Limb (tissue), 2 donors: ENCODE results near the gene ZBTB20.

ENCODE experiments used
- DNase-seq, 2 donors: peaks; one replicate each; pipeline ENCODE4 v3.0.0-alpha.2; 2016; ENCODE audit errors: extremely low spot score in 2 of 2

Gene ZBTB20

DNA sequence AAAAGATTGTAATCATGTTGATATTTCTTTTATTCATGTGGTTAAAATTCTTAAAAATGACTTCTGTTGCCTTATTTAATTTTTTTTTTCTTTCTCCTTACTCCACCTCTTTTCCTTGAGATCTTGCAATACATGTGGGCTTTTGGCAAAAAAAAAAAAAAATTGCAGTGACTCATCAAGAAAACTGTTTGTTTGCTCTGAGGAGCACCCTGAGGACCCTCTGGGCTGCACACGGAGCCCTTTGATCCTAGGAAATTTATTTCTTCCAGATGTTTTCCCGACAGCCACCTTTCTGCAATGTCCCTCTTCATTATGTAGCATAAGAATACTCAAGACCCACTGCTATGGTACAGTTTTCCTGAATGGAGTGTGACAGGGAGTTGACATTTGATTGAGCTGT is 371.7 kb downstream of the ZBTB20 start:
- DNase-seq: no peak

DNA sequence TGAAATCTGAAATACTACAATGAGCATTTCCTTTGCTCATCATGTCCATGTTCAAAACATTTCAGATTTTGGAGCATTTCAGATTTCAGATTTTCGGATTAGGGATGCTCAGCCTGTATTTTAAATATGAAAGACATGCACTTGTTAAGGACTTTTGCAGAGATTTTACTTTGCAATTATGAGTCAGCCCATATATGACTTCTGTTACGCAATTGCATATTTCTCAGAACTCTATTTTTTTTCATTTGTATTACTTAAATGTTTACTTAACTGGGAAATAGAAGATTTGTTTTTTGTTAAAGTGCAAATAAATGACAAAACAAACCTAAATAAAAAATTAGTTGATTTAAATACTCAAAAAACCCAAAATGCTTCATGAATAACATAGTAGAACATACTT is 376.2 kb downstream of the ZBTB20 start:
- DNase-seq: no peak

DNA sequence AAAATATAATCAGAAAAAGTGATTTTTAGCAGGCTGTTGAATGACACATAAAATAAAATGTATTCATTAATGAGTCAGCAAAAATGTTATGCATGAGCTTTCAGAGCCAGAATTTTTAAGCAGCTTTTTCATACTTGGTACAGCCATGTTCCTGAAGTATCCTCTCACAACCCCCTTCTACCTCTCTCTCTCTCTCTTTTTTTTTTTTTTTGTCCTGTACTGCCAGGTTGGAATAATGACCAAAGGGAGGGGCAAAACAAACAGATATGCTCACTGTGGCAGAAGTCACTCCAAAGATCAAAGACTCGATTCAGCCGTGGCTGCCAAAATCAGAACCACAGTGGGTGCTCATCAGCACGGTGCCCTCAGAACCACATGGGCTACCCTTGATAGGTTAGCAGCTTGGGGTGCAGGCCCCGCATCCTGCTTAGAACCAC is 383.0 kb downstream of the ZBTB20 start:
- DNase-seq: no peak

DNA sequence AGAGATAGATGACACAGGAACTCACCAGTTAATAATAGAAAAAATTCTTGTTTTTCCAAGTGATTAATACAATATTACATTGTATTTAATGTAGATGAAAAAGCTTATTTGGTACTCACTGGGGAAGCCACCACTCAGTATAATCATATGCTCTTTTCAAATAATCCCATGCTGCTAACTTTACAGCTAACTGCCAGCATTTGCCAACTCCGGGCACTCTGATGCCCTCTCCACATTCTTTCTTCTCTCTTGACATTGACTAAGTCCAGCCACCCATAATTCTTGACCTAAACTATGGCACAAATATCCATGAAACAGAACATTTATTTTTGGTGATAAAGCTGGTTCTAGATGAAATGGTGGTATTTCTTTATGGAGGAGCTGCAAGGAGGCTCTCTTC is 384.9 kb downstream of the ZBTB20 start:
- DNase-seq: no peak

DNA sequence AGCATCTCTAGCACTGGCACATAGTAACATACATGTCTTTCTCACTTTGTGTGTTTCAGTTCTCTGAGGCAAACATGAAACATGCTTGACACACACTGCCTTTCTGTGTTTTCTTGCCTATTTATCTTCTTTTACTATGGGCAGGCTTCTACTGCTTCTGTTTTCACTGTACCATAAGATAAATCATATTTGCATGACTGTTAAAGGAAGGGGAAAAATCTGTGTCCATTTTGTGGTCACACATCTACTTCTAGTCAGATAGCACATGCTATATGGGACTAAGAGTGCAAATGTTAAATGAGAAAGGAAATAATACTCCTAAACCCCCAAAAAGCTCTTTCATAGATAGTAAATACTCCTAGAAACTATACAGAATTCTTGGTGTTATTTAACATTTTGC is 386.4 kb downstream of the ZBTB20 start:
- DNase-seq: no peak

DNA sequence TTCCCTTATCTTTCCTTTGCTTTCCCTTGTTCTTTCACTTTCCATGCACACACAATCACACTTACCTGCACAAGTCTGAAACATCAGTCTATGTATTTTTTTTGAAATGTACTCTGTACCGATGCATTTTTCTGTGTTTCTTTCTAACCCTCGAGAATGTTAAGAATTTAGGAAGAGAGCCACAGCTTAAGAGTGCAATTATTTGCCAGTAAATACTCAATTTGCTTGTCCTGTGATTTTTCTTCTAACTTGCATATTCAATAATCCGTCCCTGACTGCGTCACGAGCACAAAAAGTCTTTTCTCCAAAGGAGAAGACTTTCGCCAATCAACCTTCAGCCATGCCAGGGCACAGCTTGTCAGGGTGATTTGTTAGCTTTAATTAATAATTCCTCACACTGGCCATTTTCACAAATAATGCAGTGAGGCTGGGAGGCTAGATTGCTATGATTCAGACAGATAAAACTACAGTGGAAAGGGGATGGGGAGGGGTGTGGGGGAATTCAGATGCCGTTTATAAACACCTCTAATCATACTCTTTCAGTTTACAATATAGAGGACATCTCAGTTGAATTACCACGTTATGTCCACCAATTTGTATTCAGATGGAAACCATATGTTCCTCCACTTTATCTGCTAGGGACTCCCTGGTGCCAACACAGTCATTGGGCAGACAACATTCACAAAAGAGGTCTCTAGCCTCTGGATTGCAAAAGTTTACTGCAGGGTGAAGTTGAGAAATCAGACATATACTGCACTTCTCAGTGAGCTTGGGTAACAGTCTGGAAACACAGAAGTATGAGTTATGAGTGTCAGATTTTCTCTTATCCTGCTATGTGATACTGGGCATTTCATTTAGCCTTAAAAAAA is 388.0 kb downstream of the ZBTB20 start:
- no peak for DNase-seq

DNA sequence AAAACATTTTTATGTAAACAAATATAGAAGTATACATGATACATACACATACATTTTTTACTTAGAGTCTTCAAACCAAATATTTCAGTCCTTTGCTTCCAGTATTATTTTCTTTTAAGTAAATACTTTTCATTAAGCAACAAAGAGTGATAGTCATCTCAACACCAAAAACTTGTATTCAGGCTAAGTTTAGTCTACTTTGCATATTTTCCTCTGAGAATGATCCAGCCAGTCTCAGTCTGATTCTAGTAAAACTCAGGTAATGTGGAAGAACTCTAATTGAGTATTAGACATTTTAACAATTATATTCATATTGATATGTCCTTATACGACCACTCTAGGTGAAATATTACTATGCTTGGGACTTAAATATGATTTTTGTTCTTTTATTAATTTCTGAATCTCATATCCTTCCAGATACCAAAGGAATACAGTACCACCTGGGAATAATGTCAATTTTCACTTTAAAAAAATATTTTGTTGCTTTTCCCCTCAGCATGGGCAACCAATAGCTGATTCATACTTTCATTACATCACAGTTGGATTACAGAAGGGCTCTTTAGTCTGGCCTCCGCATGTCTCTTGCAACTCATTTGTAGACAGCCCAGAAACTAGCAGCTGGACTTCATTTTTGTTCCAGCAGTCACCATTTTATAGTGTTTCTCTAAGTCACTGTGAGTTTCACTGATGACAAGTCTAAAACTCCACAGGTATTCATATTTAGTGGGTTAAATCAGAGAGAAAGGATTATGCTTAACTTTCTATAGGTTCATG is 390.4 kb downstream of the ZBTB20 start:
- no peak for DNase-seq

DNA sequence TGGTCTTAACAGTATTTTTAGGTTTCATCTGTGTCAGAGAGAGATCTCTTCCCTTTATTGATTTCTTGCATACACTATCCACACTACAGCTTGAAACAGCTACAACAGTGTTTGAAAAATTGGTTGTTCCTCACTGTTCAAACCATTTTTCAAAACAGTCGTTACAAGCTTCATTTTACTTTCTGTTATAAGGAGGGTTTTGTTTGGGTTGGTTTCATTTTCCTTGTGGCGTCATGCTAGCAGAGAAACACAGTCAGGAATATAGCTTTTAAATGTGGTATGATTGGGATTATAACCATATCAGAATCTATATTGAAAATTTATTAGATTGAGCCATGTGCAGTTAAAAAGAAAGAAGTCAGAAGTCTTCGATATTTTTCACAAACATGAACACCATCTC is 400.6 kb downstream of the ZBTB20 start:
- DNase-seq: no peak

DNA sequence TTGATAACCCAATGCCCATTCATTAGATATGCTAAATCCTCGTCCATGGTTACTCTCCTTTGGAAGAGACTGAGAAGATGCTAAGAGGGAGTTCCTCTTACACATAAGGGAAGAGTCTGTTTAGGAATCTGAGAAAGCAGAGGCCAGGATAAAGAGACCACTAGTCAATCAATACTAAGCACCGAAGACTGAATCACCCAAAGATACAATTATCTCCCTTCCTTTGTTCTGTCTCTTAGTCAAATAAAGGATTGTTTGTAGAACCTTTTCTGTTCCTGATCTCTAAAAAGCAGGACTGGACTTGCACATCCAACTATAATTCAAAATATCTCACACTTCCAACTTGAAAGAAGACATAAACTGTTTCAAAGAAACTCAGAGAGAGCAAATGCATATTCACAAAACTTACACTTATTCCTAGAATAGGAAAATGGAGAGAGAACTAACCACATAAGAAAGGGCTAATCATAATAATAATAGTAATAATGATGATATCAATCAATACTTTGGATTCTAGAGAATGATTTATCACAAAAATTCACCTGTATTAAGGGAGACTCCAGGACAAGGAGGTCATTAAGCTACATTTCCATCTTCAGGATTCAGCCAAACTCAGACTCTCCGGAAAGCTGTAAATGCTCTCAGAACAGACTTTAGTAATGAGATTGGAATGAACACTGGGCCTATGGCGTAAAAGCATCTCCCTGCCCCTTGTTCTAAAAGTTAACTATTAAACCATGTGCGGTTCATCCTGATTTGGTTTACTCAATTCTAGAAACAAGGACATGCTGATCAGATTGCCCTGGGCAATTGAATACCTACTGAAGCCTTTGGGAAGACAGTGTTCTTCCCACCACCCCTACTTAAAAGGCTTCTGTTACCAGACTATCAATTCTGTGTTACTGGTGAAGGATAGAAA is 401.5 kb downstream of the ZBTB20 start:
- no peak for DNase-seq

DNA sequence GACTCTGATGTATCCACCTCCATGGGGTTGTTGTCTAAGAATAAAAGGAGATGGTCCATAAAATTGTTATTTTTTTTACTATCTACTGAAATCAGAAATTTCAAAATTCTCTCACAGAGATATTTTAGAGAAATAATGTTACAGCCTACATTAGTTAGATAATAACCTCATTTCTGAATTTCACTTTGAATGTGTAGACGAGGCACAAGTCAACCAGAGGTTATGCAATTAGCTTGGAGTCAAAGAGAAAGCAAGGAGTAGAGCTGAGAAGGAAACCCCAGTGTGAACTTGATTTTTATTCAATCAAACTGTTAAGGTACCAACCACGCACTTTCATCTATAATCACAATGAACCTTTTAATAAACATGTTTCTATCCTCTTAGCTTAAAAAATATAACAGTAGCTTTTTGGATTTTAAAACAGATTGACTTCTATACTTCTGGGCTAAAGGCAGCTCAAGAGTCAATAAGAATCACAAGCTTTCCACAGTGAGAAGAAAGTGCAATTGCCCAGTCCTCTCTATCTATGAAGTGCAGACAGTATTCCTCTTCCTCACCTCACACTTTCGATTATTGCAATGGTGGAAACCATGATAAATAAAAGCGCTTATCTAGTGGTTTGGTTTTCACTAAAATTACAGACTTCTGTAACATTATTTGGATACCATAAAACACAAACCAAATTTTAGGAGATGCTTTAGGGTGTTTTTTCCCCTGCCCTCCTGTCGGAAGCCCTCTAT is 403.2 kb downstream of the ZBTB20 start:
- DNase-seq: no peak

DNA sequence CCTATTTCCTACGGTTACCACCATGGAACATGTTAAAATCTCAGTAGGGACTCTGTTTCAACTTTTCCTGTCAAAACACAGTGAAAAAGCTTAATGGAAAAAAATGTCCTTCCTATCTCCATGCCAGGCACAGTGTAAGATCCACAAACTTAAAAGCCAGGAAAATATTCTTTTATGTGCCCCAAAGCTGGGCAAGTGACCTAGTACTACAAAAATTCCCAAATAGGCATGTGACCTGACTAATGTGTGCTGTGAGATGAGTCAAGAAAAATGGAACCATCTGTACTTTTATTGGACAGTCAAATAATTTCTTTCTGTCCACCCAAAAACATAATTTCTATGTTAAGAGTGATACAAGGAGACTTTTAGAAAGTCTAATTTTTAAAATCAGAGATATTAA is 406.0 kb downstream of the ZBTB20 start:
- DNase-seq: no peak

DNA sequence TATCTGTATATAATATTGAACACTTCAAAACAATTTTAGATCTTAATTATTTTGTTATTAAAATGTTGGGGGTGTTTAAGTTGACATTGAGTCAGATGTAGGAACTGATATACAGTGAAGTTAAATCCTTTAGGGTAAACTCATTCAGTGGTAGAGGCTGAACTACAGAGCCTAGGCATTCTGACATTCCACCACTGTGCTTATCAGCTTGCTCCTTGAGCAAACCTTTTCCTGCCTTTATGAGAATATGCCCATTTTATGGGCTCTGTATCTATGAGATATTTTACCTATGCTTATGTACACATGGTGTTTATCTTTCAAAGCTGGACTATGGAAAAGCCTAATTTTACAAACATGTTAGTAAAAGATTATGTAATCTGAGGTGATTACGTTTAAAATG is 407.5 kb downstream of the ZBTB20 start:
- no peak for DNase-seq

DNA sequence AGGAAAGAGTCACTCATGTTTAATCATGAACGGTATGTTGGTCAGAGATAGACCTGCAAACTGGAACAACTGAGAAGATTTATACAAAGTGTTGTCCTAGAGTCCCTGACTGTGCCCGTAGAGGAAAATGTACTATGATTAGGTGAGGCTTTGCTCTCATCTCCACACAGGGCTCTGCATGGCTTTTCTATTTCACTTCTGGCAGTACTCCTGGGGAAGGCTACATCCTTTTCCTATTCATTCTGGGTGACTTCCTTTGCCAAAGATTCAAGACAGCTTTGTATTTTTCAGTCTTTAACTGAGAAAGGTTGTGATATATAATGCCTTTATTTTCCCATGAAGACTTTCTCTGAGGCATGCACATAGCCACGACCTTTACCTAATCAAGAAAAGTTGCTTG is 414.7 kb downstream of the ZBTB20 start:
- DNase-seq: no peak

DNA sequence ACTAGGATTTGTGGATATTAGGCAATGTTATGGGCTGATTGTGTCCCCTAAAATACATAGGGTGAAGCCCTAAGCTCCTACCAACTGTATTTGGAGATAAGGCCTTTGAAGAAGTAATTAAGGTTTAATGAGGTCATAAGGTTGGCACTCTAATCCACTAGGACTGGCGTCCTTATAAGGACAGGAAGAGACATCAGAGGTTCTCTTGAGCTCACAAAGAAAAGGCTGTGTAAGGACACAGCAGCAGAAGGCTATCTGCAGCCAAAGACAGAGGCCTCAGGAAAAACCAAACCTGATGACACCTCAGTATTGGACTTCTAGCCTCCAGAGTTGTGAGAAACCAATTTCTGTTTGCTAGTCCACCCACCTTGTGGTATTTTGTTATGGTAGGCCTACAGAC is 416.7 kb downstream of the ZBTB20 start:
- no peak for DNase-seq

DNA sequence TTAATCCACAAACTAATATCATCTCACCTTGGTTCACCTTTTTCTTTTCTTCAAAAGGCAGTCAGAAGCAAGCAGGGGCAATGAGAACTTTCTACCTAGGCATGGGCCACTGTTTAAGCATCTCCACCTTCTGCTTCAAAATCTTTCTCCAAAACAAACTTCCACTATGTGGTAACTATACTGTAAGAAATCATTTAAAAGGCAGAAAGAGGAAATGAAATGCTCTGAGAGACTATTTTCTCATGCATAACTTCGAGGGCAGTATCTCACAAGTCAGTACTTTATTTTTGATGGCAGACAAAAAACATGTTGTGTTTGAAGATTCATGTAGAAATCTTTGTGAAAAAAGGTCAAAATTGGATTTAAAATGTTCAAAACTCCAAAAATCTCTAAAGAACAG is 419.7 kb downstream of the ZBTB20 start:
- no peak for DNase-seq

DNA sequence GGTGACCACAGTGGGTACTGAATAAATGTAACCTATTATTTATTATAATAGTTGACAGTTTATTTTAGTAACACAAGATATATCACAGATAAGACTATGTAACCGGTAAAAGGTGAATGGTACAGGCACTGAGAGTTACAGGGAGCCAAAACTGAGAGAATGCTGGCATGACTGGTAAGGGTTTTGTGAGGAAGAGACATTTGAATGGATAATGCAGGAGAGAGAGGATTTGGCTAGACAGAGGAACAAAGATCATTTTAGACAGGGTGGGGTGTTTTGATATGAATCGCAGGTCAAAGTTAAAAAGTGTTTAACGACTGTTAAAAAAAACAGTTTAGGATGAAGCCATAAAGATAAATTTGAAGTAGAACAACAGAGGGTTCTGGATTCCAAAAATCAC is 421.1 kb downstream of the ZBTB20 start:
- DNase-seq: no peak

DNA sequence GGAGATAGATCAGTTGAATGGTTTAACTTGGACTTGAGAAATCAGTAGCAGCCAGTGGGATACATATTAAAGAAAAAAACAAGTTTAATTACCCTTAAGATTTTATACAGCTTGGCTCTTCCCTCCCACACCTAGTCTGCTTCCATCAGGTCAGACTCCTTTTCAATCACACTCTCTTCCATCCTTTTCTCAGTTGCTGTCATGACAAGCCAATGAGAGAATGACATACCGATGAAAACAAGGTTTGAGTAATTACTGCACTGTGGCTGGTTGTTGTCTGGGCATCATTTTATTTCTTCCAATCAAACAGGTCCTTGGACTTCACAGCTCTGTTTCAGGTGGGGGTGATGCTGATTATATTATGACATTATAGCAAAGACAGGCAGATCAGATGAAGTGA is 424.6 kb downstream of the ZBTB20 start:
- no peak for DNase-seq

DNA sequence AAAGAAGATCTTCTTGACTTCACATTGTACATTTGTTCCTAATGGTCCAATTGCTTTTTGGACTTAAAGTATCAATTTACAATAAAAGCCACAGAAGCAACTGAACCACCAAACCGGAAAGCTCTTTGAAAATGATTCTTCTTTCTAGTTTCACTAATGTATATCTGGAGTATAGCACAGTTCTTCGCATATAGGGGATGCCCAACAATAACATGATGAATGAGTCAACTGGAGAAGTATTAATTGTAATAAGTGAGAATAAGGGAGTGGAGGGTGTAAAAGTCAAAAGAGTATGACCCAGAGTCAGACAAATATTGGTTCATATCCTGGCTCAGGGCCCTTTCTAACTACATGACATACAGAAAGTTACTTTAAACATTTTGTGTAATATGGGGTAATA is 425.2 kb downstream of the ZBTB20 start:
- DNase-seq: no peak

DNA sequence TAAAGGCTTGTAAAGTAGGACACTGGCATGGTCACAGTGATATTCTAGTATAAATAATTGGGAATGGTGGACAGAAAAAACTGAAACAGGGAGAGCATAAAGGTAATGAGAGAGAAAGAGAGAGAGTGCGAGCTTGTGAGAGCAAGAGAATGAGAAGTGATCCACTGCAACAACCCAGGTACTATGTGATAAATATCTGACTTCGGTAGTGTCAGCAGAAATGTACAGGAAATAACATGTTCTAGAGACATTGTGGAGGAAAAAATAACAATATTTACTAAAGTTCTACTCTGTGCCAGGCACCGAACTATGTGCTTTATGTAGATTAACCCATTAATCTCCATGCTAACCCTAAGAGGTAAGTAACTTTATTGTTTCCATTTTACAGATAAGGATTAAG is 425.9 kb downstream of the ZBTB20 start:
- no peak for DNase-seq

DNA sequence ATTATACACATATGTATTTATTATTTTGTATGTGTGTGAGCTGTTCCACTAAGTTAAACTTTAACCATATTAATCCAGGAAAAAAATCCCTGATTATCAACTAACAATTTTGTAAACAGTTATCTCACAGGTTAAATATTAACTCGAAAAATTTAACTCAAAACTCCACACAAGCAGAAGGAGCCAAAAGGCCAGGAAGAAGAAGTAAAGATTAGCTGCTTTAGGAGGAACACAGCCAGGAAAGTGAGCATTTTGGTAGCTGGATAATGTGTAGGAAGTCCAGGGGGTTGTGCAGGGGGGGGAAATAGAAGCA is 428.2 kb downstream of the ZBTB20 start:
- DNase-seq: no peak
